NAMALWA (cell line): ENCODE data around the gene ARFGEF2.
A peak's percentile ranks its signal among the peaks of the same experiment; 100 is the strongest.
"Not testable (repeated sequence)": the region's sequence is repeated elsewhere in the genome, so short reads cannot be mapped to it uniquely, and the experiment has no call there.

Experiments
- DNase-seq: peaks from one replicate; pipeline ENCODE4 v3.0.0-alpha.2; 2015; ENCODE audit warnings: low spot score

The ARFGEF2 gene

DNA sequence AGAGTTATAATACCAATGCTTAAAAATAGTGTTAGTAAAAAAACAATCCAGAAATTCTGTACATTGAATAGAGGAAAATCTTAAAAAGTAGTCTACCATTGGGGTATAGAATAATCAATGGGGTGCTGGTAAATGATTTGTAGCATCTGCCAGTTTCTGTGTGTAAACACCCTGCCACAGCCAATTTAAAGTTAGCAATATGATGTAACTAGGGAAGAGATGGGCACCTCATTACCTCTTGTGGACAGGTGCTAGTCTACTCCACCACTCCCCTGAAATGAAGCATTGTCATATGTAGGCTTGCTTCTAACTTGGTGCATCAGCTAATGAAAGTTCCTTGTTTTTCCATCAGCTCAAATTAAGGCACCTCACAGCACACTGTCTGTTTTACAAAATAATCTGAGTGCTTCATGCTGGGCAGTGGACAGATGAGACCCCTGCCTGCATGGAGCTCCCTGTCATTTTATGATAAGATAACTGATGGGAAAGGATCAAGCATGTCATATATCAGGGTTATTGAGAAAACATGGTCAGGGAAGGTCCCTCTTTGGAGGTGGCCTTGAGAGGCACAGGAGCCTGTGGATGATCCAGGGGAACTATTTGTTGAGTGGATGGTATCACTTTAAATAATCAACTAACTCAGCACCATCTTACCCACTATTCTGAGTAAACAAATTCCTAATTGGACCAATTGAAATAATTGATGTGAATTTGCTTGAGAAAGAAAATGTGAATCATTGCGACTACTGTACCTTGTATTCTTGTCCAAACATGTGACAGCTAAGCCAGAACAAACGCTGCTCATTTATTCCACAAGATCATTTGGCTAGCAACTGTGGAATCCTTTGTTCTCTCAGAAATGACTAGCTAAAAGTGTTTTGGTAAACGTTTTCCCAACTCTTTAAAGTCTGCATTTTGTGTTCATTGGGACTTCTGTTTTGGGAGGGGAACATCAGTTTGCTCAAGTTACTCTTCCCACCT is 78.7 kb downstream of the ARFGEF2 start:
- DNase-seq = no peak

DNA sequence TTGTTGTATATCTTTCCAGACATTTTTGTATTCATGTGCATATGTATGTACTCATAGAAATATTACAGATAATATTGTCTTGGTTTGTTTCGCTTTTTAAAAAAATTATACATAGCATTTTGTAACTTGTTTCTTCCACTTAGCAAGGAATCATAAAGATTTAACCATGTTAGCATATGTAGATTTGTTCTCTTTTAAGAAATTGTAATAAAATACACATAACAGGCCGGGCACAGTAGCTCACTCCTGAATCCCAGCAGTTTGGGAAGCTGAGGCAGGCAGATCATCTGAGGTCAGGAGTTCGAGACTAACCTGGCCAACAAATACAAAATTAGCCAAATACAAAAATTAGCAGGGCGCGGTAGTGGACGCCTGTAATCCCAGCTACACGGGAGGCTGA is 80.2 kb downstream of the ARFGEF2 start:
- no peak for DNase-seq

GRCh38 chr20:49006446-49006980 is 85.0 kb downstream of the ARFGEF2 start:
- no peak for DNase-seq

- no peak for DNase-seq
These were observed 88.6 kb downstream of the ARFGEF2 start for GRCh38 chr20:49009899-49010631.

GRCh38 chr20:49024220-49024619 is 102.7 kb downstream of the ARFGEF2 start:
- no peak for DNase-seq

DNA sequence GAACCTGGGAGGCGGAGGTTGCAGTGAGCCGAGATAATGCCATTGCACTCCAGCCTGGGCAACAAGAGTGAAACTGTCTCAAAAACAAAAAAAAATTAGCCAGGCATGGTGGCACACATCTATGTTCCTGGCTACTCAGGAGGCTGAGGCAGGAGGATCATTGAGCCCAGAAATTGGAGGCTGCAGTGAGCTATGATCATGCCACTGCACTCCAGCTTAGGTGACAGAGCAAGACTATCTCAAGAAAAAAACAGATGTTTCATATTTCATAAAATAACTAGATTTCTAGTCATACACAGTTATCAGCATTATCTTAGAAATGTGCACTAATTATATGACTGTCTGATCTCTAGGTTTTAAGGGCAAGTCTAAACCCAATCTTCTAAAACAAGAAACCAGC is 106.7 kb downstream of the ARFGEF2 start:
- DNase-seq = not testable (repeated sequence)

- peak; percentile 51 for DNase-seq
These were observed 107.2 kb downstream of the ARFGEF2 start for GRCh38 chr20:49028684-49029083.

- no peak for DNase-seq
These were observed 107.7 kb downstream of the ARFGEF2 start for GRCh38 chr20:49029203-49029602.

DNA sequence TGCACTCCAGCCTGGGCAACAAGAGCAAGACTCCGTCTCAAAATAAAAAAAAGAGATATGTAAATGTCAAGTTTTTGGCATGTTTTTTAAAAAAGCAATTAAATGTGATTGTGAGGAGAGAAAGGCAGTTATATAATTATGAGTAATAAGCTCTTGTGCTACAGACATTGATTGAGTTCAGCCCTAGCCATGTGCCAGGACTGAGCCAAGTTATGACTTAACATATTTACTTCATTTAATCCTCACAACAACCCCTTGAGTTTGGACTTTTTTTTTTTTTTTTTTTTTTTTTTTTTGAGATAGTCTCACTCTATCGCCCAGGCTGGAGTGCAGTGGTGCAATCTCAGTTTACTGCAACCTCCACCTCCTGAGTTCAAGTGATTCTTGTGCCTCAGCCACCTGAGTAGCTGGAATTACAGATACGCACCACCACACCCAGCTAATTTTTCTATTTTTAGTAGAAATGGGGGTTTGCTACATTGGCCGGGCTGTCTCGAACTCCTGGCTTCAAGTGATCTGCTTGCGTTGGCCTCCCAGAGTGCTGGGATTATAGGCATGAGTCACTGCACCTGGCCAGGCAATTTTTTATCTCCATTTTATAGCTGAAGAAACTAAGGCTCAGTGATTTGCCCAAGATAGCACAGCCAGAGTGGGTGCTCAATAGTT is 109.6 kb downstream of the ARFGEF2 start:
- DNase-seq = no peak

DNA sequence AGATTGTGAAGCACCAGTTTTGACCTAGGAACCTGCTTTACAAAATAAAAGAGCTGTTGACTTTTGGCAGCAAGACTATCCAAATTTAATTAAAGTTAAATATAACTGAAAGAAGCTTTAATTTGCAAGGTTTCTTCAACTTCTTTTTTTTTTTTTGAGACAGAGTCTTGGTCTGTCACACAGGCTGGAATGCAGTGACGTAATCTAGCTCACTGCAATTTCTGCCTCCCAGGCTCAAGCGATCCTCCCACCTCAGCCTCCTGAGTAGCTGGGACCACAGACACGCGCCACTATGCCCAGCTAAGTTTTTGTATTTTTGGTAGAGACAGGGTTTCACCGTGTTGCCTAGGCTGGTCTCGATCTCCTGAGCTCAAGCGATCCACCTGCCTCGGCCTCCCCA is 110.9 kb downstream of the ARFGEF2 start:
- no peak for DNase-seq

- no peak for DNase-seq
These were observed 112.7 kb downstream of the ARFGEF2 start for GRCh38 chr20:49034070-49034732.

- peak; percentile 62 for DNase-seq
These were observed 116.5 kb downstream of the ARFGEF2 start for GRCh38 chr20:49037962-49038387.

DNA sequence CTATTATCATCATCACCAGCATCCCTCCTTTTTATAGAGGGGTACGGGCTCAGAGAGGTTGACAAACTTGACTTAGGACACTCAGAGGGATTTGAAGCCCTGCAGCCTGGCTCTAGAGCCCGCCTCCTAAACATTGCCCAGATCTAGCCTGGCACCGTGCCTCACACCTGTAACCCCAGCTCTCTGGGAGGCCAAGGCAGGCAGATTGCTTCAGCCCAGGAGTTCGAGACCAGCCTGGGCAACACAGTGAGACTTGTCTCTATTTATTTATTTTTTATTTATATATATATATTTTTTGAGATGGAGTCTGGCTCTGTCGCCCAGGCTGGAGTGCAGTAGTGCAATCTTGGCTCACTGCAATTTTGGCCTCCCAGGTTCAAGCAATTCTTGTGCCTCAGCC is 118.3 kb downstream of the ARFGEF2 start:
- no peak for DNase-seq

DNA sequence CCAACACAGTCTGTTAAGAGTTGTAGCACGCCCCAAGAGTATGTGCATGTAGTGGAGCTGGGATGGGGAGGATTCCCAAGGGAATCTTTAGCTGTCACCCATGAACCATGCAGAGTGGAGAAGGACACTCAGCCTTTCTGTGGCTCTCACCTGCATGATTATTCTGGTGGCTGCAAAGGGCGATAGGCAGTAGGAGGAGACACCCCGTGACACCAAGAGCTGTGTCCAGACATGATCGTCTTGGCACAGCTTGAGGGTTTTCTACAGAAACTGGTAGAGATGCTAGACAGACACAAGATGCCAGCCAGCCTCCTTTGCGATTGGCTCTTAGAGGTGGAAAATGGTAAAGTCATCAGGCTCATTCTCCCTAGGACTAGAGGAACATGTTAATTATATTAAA is 121.5 kb downstream of the ARFGEF2 start:
- no peak for DNase-seq

GRCh38 chr20:49045440-49046086 is 124.1 kb downstream of the ARFGEF2 start:
- no peak for DNase-seq

DNA sequence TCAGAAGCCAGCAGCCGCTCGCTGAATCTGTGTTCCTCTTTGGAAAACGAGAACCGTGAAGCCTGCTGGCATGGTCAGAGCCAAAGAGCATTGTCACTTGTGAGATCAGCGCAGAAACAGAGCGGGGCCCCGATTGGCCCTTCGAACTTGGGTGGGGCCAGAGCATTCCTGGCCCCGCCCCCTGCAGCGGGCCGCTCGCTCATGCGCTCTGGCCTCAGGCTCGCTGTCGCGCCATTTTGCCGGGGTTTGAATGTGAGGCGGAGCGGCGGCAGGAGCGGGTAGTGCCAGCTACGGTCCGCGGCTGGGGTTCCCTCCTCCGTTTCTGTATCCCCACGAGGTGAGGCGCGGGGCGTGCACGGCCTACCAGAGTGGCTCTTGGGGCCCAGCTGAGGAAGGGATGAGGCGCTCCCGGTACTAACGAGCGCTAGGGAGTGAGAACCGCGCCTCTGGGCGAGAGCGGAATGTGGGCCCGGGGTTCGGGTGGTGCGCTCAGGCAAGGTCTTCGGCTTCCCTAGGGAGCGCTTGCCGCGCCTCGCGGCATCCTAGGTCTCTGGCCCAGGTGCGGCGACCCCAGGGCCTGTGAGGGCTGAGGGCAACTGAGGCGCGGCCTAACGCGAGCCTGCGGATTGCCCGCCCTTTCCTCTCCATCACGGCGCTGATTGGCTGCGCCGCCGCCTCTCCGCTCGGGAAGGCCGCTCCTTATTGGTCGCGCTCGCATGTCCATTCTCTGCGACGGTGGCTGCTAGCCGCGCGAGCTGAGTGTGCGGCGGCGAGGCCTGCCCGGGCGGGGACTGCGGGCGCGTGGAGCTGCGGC is 124.8 kb downstream of the ARFGEF2 start, which contains the start of gene CSE1L:
Gene CSE1L, plus strand, starts transcription at position 226 of the 814 bp plus-strand sequence. CDS start 12,152 bp downstream, outside the sequence.
- DNase-seq = peak; percentile 97

DNA sequence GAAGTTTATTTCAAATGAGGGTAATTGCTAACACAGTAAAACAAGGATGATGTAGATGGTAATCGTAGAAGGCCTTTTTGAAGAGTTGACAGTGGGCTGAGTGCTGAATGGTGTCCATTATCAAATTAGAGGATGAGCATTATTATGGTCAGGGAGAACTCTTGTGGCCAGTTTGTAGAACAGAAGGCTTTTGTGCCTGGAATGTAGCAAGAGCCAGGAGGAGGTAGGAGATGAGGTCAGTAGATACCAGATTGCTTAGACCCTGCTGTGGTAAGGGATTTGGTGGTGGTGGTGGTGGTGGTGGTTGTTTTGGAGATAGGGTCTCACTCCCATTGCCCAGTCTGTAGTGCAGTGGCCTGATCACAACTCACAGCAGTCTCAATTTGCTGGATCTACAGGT is 130.8 kb downstream of the ARFGEF2 start:
- no peak for DNase-seq

GRCh38 chr20:49054056-49054643 is 132.6 kb downstream of the ARFGEF2 start:
- DNase-seq = no peak

DNA sequence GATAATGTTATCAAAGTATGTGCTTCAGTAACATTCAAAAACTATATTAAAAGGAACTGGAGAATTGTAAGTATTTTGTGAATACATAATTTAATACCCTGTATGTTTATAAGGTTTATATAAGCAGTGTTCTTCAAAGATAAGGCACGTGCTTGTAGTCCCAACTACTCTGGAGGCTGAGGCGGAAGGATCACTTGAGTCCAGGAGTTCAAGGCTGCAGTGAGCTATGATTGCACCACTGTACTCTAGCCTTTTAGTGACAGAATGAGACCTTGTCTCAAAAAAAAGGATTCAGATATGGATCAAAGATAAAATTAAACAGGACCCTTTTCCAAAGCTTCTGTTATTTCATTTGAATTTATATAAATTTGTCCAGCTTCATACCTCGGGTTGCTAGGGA is 141.8 kb downstream of the ARFGEF2 start:
- no peak for DNase-seq

GRCh38 chr20:49074521-49074920 is 153.0 kb downstream of the ARFGEF2 start:
- DNase-seq = no peak
